IMR-90 (cell line): ENCODE results near the gene ZNF99. TPM values are rescaled to one million over a fixed set of nuclear protein-coding genes. Genes with fewer than 3 reads are reported as not detected.
"Not testable (repeated sequence)": the region's sequence is repeated elsewhere in the genome, so short reads cannot be mapped to it uniquely, and the experiment has no call there.

Source experiments
- ATAC-seq: fragments of 200-7000 bp; cut with Tn5 transposase; 2 replicates; pipeline ENCODE4 v1.9.1; 2020; ENCODE audit warnings: low read depth, mild to moderate bottlenecking, moderate library complexity
- BruUV-seq: library from RNA; stranded (reverse); fragments of 400-500 nt; replicated peaks from 2 replicates; lab custom pipeline; 2021; lab: Mats Ljungman, UMichigan
- CTCF ChIA-PET: fragments of 300-600 bp; formaldehyde crosslinking; extraction: SDS; loops from one replicate; lab custom pipeline; 2021; ENCODE audit warnings: antibody characterized with exemption; lab: Yijun Ruan, JAX
- POLR2A ChIA-PET: fragments of 300-600 bp; sonication (Branson Sonifier 250); formaldehyde crosslinking; loops from one replicate; lab custom pipeline; 2022; ENCODE audit warnings: antibody characterized with exemption; ENCODE audit not compliant: unreplicated experiment; lab: Charles Lee
- DNase-seq: peaks from one replicate; pipeline ENCODE4 v3.0.0; 2013
- H2AFZ ChIP-seq: replicated peaks from 2 replicates; pipeline ENCODE3; 2013; ENCODE audit warnings: low read length, mild to moderate bottlenecking; ENCODE audit not compliant: poor library complexity
- H2AK5ac ChIP-seq: 2 replicates; pipeline ENCODE4 v1.6.1; 2013; ENCODE audit warnings: low read depth, low read length, inconsistent platforms
- H2AK9ac ChIP-seq: replicated peaks from 2 replicates; pipeline ENCODE3; 2013; ENCODE audit warnings: mild to moderate bottlenecking, low read depth, low read length, moderate library complexity; ENCODE audit not compliant: poor library complexity
- H2BK120ac ChIP-seq: 2 replicates; pipeline ENCODE4 v1.6.1; 2013; ENCODE audit warnings: low read depth, low read length, inconsistent platforms
- H2BK15ac ChIP-seq: 3 replicates; pipeline ENCODE4 v1.6.1; 2013; ENCODE audit warnings: low read depth, low read length, inconsistent platforms
- H2BK20ac ChIP-seq: 2 replicates; pipeline ENCODE4 v1.6.1; 2013; ENCODE audit warnings: low read depth, mild to moderate bottlenecking, inconsistent platforms, low read length, moderate library complexity
- H2BK5ac ChIP-seq: 2 replicates; pipeline ENCODE4 v1.6.1; 2013; ENCODE audit warnings: mild to moderate bottlenecking, low read depth, low read length, inconsistent platforms; ENCODE audit not compliant: poor library complexity, severe bottlenecking
- H3K14ac ChIP-seq: replicated peaks from 2 replicates; pipeline ENCODE4 v1.6.1; 2013; ENCODE audit warnings: low read depth, low read length, inconsistent platforms
- H3K18ac ChIP-seq: 2 replicates; pipeline ENCODE4 v1.6.1; 2013; ENCODE audit warnings: low read depth, low read length, control low read depth
- H3K23ac ChIP-seq: 2 replicates; pipeline ENCODE4 v1.6.1; 2013; ENCODE audit warnings: low read depth, low read length, inconsistent platforms
- H3K27ac ChIP-seq: 2 replicates; pipeline ENCODE4 v1.5.1; 2013; ENCODE audit warnings: mild to moderate bottlenecking, control low read depth, low read length; ENCODE audit not compliant: insufficient read depth
- H3K27me3 ChIP-seq: 2 replicates; pipeline ENCODE4 v1.6.1; 2013; ENCODE audit warnings: low read length; ENCODE audit not compliant: control insufficient read depth, insufficient read depth
- H3K36me3 ChIP-seq: 2 replicates; pipeline ENCODE4 v1.6.1; 2013; ENCODE audit warnings: low read length, mixed read lengths; ENCODE audit not compliant: control insufficient read depth, insufficient read depth
- H3K4ac ChIP-seq: 2 replicates; pipeline ENCODE4 v1.6.1; 2013; ENCODE audit warnings: low read depth, low read length, inconsistent platforms
- H3K4me1 ChIP-seq: 2 replicates; pipeline ENCODE4 v1.6.1; 2013; ENCODE audit warnings: low read length, mixed read lengths; ENCODE audit not compliant: control insufficient read depth, insufficient read depth
- H3K4me2 ChIP-seq: 2 replicates; pipeline ENCODE4 v1.6.1; 2013; ENCODE audit warnings: low read depth, mild to moderate bottlenecking, control low read depth, low read length, moderate library complexity
- H3K4me3 ChIP-seq: 2 replicates; pipeline ENCODE4 v1.5.1; 2013; ENCODE audit warnings: low read depth, mild to moderate bottlenecking, control low read depth, low read length, moderate library complexity; ENCODE audit not compliant: insufficient read depth
- H3K56ac ChIP-seq: 2 replicates; pipeline ENCODE4 v1.6.1; 2013; ENCODE audit warnings: low read length, inconsistent platforms; ENCODE audit not compliant: insufficient read depth; ENCODE audit errors: extremely low read depth
- H3K79me1 ChIP-seq, 2 experiments: 2 replicates each; pipeline ENCODE4 v1.6.1; 2013; ENCODE audit warnings: low read length in 2 of 2, inconsistent platforms in 1 of 2, low read depth in 1 of 2
- H3K9ac ChIP-seq: 2 replicates; pipeline ENCODE4 v1.6.1; 2013; ENCODE audit warnings: low read depth, low read length, control low read depth
- H3K9me1 ChIP-seq: 2 replicates; pipeline ENCODE4 v1.6.1; 2013; ENCODE audit warnings: low read length, inconsistent platforms; ENCODE audit not compliant: insufficient read depth
- H3K9me3 ChIP-seq: 2 replicates; pipeline ENCODE4 v1.6.1; 2013; ENCODE audit warnings: low read length; ENCODE audit not compliant: control insufficient read depth, insufficient read depth
- H4K20me1 ChIP-seq: 2 replicates; pipeline ENCODE4 v1.6.1; 2013; ENCODE audit warnings: low read length, inconsistent platforms; ENCODE audit not compliant: insufficient read depth
- H4K5ac ChIP-seq: 2 replicates; pipeline ENCODE4 v1.6.1; 2013; ENCODE audit warnings: mild to moderate bottlenecking, low read depth, low read length, control low read depth
- H4K8ac ChIP-seq, 2 experiments: 2 replicates each; pipeline ENCODE4 v1.6.1; 2013; ENCODE audit warnings: low read depth in 2 of 2, low read length in 2 of 2, control low read depth in 1 of 2, inconsistent platforms in 1 of 2
- H4K91ac ChIP-seq: 2 replicates; pipeline ENCODE4 v1.6.1; 2013; ENCODE audit warnings: low read depth, low read length, inconsistent platforms; ENCODE audit not compliant: insufficient read depth
- WGBS, 2 experiments: methylation state at CpG; one replicate each; pipeline versions ENCODE4 v1.1.5 to v1.1.7; 2013; ENCODE audit warnings: missing lambda C conversion rate in 2 of 2; ENCODE audit not compliant: insufficient read length in 1 of 2; ENCODE audit errors: extremely low coverage in 2 of 2; 5-methylcytosine and 5-hydroxymethylcytosine counted together
- dilution Hi-C: fragments of 300-500 bp; cut with HindIII; formaldehyde crosslinking; loops from one replicate; pipeline ENCODE4 v1.14.3; 2018; ENCODE audit warnings: low sequenced_read_pairs; ENCODE audit not compliant: unreplicated experiment
- in situ Hi-C: fragments of 300-500 bp; cut with MboI; formaldehyde crosslinking; loops from 3 replicates; pipeline ENCODE4 v1.14.3; 2019; ENCODE audit warnings: low sequenced_read_pairs, inconsistent platforms, mixed read lengths
- intact Hi-C: fragments of 100-400 bp; cut with micrococcal nuclease; formaldehyde crosslinking; loops from 2 replicates; pipeline ENCODE4 v1.10.0; 2022
- polyA plus RNA-seq, 3 experiments: library from polyadenylated mRNA; depleted of rRNA; stranded (reverse); fragments of >200 nt; gene quantifications; 2 replicates each; pipeline ENCODE4 v1.2.3, GENCODE V29; 2012; ENCODE audit warnings: low replicate concordance in 1 of 3
- total RNA-seq: library from RNA; depleted of rRNA; stranded (reverse); fragments of >200 nt; gene quantifications from 2 replicates; pipeline ENCODE4 v1.2.3, GENCODE V29; 2012

The ZNF99 gene
- total and polyA plus RNA-seq, 2 of the 4 experiments (the other 2 are of a cell fraction) = not detected

GRCh38 chr19:22792863-22793262 lies 8.9 kb upstream of the ZNF99 start:
- intact Hi-C loops, H3K4me1 ChIP-seq, H3K79me1 ChIP-seq, H3K27ac ChIP-seq, H3K9ac ChIP-seq, H4K20me1 ChIP-seq, H3K18ac ChIP-seq, H4K91ac ChIP-seq, ATAC-seq, H3K4me3 ChIP-seq, H2AK5ac ChIP-seq, BruUV-seq, H2BK15ac ChIP-seq, H3K27me3 ChIP-seq, H4K5ac ChIP-seq, DNase-seq, H4K8ac ChIP-seq, dilution Hi-C loops, H3K23ac ChIP-seq, POLR2A ChIA-PET, H2BK5ac ChIP-seq, H2AK9ac ChIP-seq, H3K14ac ChIP-seq, H2BK120ac ChIP-seq, H3K36me3 ChIP-seq, H3K56ac ChIP-seq, H2AFZ ChIP-seq, H3K4ac ChIP-seq, H2BK20ac ChIP-seq, H3K4me2 ChIP-seq, H3K9me1 ChIP-seq, H3K9me3 ChIP-seq, in situ Hi-C loops: not testable (repeated sequence)
- WGBS, 2 experiments = no CpG with 5 or more reads among the region's 4 CpGs
- CTCF ChIA-PET = interaction anchor here (0.6 kb wide), 1 partner anchor 406 kb away, joined by 3 read pairs; no protein-coding TSS in a partner anchor
